GM13977 (cell line): ENCODE results near the gene PHACTR1.

Source experiments
- DNase-seq: peaks from one replicate; pipeline ENCODE4 v3.0.0; 2012; ENCODE audit warnings: low spot score
- in situ Hi-C: fragments of 300-500 bp; cut with MboI; formaldehyde crosslinking; loops from one replicate; pipeline ENCODE4 v1.12.0; 2022; ENCODE audit warnings: low sequenced_read_pairs, low pct_unique_long_range_greater_than_20kb, mixed read lengths, inconsistent platforms; ENCODE audit not compliant: unreplicated experiment
- TF ChIP-seq, protein P1 (sequence below): IDR thresholded peaks from 2 replicates; pipeline ENCODE4 v1.5.1; 2012; ENCODE audit warnings: mild to moderate bottlenecking, control low read depth; ENCODE audit not compliant: insufficient read depth; ENCODE audit errors: extremely low read depth, missing control alignments

Gene PHACTR1

DNA sequence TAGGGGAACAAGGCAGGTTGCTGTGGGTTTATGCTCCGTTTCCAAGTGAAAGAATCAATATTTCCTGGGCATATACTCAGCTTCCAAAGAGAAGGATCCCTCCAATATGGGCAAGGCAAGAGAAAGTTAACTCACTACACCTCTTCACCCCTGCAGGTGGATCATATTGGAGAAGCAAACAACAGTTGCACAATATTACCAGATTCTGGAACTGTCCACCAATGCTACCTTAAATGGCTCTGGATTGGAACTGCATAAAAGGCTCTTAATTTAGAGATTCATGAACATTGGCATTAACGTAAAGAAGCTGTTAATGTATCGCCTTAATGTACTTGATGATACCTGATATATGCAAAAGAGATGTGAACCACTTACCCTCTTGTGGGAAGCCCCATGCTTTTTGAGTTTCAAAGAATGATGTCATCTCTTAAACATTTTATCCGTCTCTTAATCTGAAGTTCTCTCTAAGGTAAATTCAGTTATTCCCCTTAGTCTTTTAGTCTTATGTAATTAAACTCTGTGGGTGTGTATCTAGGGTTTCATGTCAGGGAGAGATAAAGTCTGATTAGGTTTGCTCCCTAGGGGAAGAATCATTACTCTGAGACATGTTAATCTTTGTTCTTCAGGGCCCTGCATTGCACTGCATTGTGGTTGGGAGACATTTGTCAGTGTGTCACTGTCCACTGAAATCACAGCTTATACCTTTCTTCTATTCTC lies 99.5 kb downstream of the PHACTR1 start:
- in situ Hi-C loops: no loop called here
- no peak for DNase-seq
- TF ChIP-seq, protein P1, sequence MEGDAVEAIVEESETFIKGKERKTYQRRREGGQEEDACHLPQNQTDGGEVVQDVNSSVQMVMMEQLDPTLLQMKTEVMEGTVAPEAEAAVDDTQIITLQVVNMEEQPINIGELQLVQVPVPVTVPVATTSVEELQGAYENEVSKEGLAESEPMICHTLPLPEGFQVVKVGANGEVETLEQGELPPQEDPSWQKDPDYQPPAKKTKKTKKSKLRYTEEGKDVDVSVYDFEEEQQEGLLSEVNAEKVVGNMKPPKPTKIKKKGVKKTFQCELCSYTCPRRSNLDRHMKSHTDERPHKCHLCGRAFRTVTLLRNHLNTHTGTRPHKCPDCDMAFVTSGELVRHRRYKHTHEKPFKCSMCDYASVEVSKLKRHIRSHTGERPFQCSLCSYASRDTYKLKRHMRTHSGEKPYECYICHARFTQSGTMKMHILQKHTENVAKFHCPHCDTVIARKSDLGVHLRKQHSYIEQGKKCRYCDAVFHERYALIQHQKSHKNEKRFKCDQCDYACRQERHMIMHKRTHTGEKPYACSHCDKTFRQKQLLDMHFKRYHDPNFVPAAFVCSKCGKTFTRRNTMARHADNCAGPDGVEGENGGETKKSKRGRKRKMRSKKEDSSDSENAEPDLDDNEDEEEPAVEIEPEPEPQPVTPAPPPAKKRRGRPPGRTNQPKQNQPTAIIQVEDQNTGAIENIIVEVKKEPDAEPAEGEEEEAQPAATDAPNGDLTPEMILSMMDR: no peak

DNA sequence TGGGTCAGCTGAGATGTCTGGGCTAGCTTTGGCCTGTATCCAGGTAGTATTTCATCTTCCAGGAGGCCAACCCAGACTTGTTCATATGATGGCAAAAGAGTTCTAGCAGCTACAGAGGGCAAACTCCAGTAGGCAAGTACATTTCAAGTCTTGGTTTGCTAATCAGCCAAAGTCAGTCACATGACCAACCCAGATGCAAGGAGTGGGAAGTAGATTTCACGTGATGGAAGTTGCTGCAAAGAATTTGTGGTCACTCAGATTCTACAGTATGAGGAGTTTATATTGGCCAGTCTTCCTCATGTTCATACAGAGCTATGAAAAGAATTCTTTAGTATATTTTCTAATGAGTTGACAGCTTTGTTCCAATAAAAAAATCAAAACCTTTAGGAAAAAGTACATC lies 101.8 kb downstream of the PHACTR1 start:
- TF ChIP-seq, protein P1: no peak
- no peak for DNase-seq
- in situ Hi-C loops: no loop called here

DNA sequence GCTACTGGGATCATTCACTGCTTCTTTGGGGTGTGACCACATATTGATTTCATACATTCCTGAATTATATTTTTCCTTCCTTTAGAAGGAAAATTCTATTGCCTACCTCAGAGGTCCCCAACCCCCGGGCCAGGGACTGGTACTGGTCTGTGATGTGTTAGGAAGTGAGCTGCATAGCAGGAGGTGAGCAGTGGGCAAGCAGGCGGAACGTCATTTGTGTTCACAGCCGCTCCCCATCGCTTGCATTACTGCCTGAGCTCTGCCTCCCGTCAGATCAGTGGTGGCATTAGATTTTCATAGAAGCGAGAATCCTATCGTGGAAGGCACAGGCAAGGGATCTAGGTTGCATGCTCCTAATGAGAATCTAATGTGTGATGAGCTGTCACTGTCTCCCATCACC lies 107.3 kb downstream of the PHACTR1 start:
- DNase-seq: no peak
- TF ChIP-seq, protein P1: no peak
- in situ Hi-C loops: no loop called here

DNA sequence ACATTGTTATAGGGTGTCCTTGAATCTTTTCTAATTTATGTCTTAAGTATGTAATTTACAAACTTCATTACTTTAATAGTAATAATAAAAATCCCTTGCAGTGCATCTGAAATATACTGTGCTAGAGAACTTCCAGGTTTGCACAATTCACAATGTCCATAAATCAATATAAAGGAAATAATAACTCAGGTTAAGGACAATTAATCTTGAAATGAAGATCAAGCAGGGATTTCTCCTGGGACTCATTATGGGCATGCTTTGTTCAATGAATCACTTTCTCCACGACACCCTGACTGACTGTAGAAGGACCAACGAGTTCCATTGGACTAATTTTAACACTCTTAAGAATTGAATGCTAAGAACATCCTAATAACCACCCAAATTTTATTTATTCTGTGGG lies 110.0 kb downstream of the PHACTR1 start:
- TF ChIP-seq, protein P1: no peak
- no peak for DNase-seq
- in situ Hi-C loops: no loop called here

DNA sequence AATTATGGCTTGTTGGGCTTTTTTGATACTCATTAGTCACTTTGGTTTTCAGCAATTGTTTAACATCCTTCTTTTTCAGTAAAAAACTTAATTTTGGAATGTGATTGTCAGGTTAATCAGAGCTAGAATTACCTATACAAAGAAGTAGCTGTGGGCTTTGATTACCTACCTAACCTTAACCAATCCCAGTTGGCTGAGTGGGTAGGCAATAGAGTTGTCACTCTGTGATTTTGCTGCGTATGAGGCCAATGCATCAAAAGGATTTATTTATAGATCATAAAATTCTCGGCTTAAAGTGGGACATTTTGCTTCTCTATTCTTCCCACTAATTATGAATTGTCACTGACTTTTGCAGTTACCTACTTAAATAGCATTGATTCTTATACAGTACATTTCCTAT lies 111.4 kb downstream of the PHACTR1 start:
- in situ Hi-C loops: no loop called here
- TF ChIP-seq, protein P1: no peak
- DNase-seq: no peak

DNA sequence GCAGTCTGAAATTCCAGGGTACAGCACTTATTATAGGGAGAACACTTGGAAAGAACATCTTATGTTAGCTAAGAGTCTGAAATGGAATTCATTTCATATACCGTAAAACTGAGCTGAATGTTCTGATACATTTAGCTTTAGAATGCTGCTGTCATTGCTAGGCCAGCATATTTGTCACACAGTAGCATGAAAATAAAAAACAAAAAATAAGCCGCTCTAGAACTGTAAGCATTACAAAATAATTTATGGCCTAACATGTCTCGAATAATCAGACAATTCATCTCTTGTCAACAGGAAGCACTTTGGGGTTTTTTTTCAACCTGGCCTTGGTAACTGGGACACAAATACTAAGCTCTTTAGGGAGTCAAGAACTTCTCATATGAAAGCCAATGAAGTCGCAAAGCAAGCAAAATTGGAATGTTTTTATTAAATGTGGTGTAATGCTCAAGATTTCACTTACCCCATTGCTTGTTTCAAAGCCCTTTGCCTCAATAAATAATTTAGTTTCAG lies 115.7 kb downstream of the PHACTR1 start:
- no peak for DNase-seq
- in situ Hi-C loops: no loop called here
- TF ChIP-seq, protein P1: no peak
